ENCODE data around the gene SYNDIG1. TPM values are rescaled to one million over a fixed set of nuclear protein-coding genes. Genes with fewer than 3 reads are reported as not detected.
A peak's percentile ranks its signal among the peaks of the same experiment; 100 is the strongest.

The SYNDIG1 gene
- total and polyA plus RNA-seq, 4 donors = 0.20 to 5.0 (median 0.63) TPM

DNA sequence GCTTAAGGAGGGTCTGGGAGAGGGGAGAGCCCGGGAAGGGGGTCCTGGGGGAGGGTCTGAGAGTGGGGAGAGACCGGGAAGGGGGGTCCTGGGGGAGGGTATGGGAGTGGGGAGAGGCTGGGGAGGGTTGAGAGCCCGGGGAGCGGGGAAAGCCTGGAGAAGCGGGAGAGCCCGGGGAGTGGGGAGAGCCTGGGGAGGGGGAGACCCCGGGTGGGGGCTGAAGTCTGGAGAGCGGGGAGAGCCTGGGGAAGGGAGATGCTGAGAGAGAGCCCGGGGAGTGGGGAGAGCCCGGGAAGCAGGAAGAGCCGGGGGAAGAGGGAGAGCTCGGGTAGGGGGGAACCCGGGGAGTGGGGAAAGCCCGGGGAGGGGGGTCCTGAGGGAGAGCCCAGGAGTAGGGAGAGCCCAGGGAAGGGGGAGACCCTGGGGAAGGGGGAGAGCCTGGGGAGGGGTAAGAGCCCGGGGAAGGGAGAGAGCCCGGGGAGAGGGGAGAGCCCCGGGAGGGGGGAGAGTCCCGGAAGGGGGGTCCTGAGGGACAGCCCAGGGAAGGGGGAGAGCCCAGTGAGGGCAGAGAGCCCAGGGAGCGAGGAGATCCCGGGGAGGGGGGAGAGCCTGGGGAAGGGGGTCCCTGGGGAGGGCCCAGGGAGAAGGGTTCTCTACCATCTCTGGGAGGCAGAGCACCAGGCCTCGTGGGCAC, 148.5 kb downstream of the SYNDIG1 start:
- H3K9me3 ChIP-seq (ENCODE audit: control insufficient read depth in 4 of 4, insufficient read depth in 3 of 4, low read length in 3 of 4) = peaks cover 0 to 2% (median 0%) of the 10 kb centered on the region in 4 donors
- peaks cover 0 to 24% (median 1%) of the 10 kb centered on the region in 5 donors for H3K4me1 ChIP-seq (ENCODE audit: control insufficient read depth in 5 of 5, insufficient read depth in 5 of 5, low read length in 5 of 5)
- H3K4me3 ChIP-seq = no peak overlapping the region
- no peak overlapping the region for H3K27ac ChIP-seq (ENCODE audit: low read depth in 1 of 2, low read length in 1 of 2)
- no peak for DNase-seq
- H3K36me3 ChIP-seq (ENCODE audit: control insufficient read depth in 4 of 4, insufficient read depth in 4 of 4, low read length in 4 of 4) = no peaks in the 10 kb centered on the region
- no peak overlapping the region for H3K9ac ChIP-seq (ENCODE audit: insufficient read depth in 1 of 2, low read length in 2 of 2)
- peaks cover 0 to 3% (median 0%) of the 10 kb centered on the region in 3 donors for H3K27me3 ChIP-seq (ENCODE audit: control insufficient read depth in 3 of 3, insufficient read depth in 3 of 3, low read length in 2 of 3)
- TF ChIP-seq, protein P1, sequence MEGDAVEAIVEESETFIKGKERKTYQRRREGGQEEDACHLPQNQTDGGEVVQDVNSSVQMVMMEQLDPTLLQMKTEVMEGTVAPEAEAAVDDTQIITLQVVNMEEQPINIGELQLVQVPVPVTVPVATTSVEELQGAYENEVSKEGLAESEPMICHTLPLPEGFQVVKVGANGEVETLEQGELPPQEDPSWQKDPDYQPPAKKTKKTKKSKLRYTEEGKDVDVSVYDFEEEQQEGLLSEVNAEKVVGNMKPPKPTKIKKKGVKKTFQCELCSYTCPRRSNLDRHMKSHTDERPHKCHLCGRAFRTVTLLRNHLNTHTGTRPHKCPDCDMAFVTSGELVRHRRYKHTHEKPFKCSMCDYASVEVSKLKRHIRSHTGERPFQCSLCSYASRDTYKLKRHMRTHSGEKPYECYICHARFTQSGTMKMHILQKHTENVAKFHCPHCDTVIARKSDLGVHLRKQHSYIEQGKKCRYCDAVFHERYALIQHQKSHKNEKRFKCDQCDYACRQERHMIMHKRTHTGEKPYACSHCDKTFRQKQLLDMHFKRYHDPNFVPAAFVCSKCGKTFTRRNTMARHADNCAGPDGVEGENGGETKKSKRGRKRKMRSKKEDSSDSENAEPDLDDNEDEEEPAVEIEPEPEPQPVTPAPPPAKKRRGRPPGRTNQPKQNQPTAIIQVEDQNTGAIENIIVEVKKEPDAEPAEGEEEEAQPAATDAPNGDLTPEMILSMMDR (IDR thresholded peaks at IDR 0.05; ENCODE audit: control extremely low read depth, extremely low read depth) = no peak
- 69 to 79% methylated on average over 17 to 21 of the region's 21 CpGs for WGBS, 2 donors
- no peak for ATAC-seq (ENCODE audit: insufficient read depth, low FRiP score)

DNA sequence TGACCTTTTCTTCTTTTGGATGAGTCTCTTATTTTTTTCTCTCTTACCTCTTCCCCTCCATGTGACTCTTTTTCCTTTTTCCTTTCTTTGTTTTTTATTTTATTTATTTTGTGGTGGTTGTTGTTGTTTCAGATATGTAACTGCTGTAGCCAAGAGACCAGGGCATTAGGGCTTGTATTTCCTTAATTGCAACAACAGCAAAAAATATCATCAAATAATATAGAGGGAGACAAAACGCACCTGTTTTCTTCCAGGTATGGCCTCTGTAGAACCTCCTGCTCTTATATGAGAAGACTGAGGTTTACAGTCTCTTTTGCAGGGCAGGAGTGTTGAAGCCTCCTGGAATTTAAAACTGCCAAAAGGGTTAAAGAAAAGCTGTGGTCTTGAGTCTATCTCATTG, 149.3 kb downstream of the SYNDIG1 start:
- peaks cover 0 to 2% (median 0%) of the 10 kb centered on the region in 4 donors for H3K9me3 ChIP-seq (ENCODE audit: control insufficient read depth in 4 of 4, insufficient read depth in 3 of 4, low read length in 3 of 4)
- 67 to 90% methylated on average over 1 of the region's 1 CpG for WGBS, 2 donors
- no peak overlapping the region for H3K9ac ChIP-seq (ENCODE audit: insufficient read depth in 1 of 2, low read length in 2 of 2)
- TF ChIP-seq, protein P1 (IDR thresholded peaks at IDR 0.05; ENCODE audit: control extremely low read depth, extremely low read depth) = no peak
- H3K4me1 ChIP-seq (ENCODE audit: control insufficient read depth in 5 of 5, insufficient read depth in 5 of 5, low read length in 5 of 5) = peaks cover 0 to 19% (median 1%) of the 10 kb centered on the region in 5 donors
- no peak for DNase-seq
- H3K4me3 ChIP-seq = no peak overlapping the region
- no peak overlapping the region for H3K27ac ChIP-seq (ENCODE audit: low read depth in 1 of 2, low read length in 1 of 2)
- no peak for ATAC-seq (ENCODE audit: insufficient read depth, low FRiP score)
- H3K36me3 ChIP-seq (ENCODE audit: control insufficient read depth in 4 of 4, insufficient read depth in 4 of 4, low read length in 4 of 4) = no peaks in the 10 kb centered on the region
- peaks cover 0 to 3% (median 0%) of the 10 kb centered on the region in 3 donors for H3K27me3 ChIP-seq (ENCODE audit: control insufficient read depth in 3 of 3, insufficient read depth in 3 of 3, low read length in 2 of 3)

DNA sequence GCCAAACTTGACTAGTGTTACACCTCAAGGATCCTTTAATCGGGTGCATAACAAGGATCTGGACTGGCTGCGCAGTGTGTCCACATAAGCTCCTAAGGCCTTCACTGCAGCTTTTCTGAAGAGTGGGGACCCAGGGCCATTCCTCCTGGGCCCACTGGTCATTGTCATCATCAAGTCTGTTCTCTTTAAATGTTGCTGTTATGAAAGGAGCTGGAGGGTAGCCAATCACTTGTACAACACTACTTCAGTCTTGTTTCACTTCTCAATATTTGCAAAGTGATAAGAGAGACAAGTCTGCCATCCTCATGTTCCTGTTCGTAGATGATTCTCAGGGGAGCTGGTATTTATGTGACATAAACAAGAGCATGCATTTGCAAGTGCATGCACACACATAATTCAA, 149.8 kb downstream of the SYNDIG1 start:
- ATAC-seq (ENCODE audit: insufficient read depth, low FRiP score) (no peak), DNase-seq (peak in 2 of 3 donors; percentile 61 to 81)
- Histone ChIP-seq H3K4me3 (no peak overlapping the region), H3K27ac (ENCODE audit: low read depth in 1 of 2, low read length in 1 of 2) (no peak overlapping the region), H3K27me3 (ENCODE audit: control insufficient read depth in 3 of 3, insufficient read depth in 3 of 3, low read length in 2 of 3) (peaks cover 0 to 3% (median 0%) of the 10 kb centered on the region in 3 donors), H3K36me3 (ENCODE audit: control insufficient read depth in 4 of 4, insufficient read depth in 4 of 4, low read length in 4 of 4) (no peaks in the 10 kb centered on the region), H3K9me3 (ENCODE audit: control insufficient read depth in 4 of 4, insufficient read depth in 3 of 4, low read length in 3 of 4) (peaks cover 0 to 2% (median 0%) of the 10 kb centered on the region in 4 donors), H3K9ac (ENCODE audit: insufficient read depth in 1 of 2, low read length in 2 of 2) (no peak overlapping the region), H3K4me1 (ENCODE audit: control insufficient read depth in 5 of 5, insufficient read depth in 5 of 5, low read length in 5 of 5) (peaks cover 0 to 19% (median 1%) of the 10 kb centered on the region in 5 donors)
- TF ChIP-seq, protein P1 (IDR thresholded peaks at IDR 0.05; ENCODE audit: control extremely low read depth, extremely low read depth) = no peak
- WGBS, 2 donors = 61 to 84% methylated on average over 3 of the region's 3 CpGs

Data from lung (tissue), 12 donors.